Renal cortical epithelial cell (primary cell): ENCODE data around the gene PTPN14. TPM values are rescaled to one million over a fixed set of nuclear protein-coding genes. Genes with fewer than 3 reads are reported as not detected.

Source experiments
- DNase-seq: peaks from one replicate; pipeline ENCODE4 v3.0.0-alpha.2; 2011; ENCODE audit warnings: low read depth
- total RNA-seq: library from RNA; depleted of rRNA; stranded (reverse); fragments of >200 nt; gene quantifications from 2 replicates; pipeline ENCODE4 v1.2.3, GENCODE V29; 2014

PTPN14 gene
- total RNA-seq, 1 donor from 2014 or later: 114 TPM

DNA sequence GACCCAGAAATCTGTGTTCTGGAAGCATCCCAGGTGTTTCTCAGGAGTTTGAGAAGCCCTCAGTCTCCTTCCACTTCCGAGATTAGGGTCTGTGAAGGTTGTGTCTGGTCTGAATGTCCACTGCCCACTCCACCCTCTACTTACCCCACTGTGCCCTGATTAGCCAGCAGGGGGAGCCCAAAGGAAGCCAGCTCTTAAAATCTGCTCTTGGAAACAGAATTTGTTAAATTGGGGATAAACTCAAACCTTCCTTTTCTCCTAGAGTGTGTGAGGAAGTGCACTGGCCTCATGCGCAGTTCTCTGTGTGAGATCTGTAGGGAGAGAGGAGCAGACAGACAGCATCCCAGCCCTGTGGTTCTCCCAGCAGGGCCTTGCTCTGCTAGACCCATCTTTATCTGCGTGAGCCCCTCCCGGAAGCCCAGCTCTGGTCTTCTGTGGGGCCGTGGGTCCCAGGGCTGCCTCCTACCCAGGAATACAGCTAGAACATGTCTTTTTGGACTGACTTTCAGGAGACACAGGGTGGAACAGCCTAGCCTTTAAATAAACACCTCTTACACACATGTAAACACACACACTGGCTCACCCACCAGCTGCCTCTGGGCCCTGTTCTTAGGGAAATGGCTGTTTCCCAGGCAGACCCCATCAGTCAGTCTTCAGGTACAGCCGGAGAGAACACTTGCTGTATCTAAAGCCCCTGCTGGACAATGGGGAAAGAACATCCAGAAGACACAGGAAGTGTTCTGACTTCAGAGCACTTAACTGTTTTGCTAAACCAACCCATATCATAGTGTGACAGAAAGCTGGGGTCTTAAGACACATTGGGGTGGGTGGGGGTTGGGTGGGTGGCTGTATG, 218.2 kb downstream of the PTPN14 start:
- DNase-seq: peak; percentile 48

DNA sequence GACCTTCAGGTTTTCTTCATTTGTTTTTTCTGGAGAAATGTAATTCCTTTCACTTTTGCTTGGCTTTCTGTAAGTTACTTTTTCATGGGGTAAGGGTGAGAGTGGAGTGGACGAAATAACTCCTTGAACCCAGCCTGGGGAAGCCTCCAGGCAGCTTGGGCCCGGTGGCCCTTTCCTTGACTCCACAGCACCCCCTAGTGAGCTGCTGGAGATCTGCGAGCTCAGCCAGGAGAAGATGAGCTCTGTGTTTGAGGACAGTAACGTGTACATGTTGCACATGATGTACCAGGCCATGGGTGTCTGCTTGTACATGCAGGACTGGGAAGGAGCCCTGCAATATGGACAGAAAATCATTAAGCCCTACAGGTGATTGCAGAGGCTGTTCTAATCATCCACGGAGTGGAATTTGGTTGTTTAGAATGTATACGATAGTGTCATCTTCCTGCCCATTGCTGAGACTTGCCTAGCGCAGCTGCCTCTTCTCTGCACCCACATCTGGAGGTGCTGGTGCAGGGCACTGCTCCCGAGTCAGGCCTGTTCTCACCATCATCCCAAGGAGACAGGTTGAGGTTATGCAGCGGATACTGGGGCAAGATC, 219.5 kb downstream of the PTPN14 start:
- peak; percentile 30 for DNase-seq

DNA sequence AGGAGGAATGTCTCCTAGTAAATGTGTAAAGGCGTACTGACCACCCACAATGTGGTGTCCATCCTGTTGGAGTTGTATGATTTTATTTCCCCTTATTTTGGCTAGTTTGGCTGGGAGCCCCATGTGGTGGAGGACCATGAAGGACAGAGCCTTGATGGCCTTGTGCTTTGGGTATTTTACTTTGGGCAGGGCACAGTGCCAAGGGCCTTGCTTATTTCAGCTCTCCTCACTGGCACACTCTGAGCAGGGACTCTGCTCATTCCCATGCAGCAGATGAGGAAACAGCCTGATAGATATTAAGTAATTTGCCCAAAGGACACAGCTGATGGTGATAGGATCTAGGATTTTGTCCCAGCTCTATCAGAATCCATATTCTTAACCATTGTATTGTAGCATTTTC, 220.2 kb downstream of the PTPN14 start:
- no peak for DNase-seq

DNA sequence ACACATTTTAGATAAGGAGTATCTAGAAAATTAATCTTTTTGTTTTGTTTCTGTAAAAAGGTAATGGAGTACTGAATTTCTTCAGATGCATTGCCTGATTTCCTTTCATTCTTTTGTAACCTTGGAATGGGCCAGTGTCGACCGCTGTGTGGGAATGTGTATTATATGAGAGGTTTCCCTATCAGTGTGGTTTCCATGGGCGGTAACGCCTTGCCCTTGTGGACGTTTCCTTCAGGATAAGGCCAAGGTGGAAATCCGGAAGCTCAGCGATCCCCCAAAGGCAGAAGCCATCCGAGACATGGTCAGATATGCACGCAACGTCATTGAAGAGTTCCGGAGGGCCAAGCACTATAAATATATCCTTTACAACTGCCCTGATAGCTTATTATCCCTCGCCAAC, 220.7 kb downstream of the PTPN14 start:
- no peak for DNase-seq

DNA sequence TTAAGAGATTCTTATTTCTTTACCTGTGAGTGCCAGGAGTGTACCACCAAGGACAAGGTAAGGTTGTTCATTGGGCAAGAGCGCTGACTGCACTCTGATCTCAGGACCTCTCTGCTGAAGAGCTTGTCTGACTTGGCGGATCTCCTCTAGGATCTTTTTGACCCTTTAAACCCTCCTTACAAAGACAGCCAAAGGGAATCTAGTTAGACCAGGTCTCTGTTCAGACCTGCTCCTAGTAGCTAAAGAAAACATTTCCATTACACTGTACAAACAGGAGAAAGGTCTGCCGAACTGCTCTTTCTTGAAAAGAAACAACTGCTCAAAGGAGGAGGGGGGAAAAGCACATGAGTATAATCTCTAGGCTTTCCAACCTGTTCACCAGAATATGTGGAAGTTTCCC, 221.2 kb downstream of the PTPN14 start:
- DNase-seq: no peak

DNA sequence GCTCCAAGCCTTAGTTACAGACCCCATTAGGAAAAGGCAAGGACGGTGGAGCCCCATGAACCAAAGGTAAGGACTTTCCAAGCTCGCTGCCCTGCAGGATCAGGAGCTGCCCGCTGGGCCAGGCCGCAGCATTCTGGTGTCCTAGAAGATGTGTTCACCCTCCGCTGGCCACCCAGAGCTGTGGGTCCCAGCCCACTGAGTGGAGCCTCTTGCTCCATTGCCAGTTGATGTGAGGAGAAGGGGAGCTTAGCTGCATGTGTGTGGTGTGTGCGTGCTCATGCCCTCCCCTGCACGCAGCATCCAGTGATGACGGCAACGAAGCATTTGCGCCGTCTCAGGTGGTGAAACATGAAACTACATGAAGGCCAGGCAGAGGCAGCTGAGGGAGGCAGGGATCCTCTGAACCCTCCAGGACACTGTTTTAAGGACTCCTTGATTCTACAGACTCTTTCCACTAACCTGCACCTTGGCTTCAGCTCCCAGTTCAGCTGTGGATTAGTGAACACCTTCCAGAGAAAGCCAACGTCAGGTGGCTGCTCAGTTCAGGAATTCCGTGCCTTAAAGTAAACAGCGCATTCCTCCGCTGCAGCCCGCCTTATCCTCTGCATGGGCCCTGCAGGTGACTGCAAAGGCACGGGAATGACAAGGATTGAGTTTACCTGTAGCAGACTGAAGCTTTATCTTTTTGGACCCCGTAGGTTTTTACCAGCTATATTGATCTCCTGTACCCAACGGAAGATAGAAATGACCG, 221.8 kb downstream of the PTPN14 start:
- DNase-seq: no peak

DNA sequence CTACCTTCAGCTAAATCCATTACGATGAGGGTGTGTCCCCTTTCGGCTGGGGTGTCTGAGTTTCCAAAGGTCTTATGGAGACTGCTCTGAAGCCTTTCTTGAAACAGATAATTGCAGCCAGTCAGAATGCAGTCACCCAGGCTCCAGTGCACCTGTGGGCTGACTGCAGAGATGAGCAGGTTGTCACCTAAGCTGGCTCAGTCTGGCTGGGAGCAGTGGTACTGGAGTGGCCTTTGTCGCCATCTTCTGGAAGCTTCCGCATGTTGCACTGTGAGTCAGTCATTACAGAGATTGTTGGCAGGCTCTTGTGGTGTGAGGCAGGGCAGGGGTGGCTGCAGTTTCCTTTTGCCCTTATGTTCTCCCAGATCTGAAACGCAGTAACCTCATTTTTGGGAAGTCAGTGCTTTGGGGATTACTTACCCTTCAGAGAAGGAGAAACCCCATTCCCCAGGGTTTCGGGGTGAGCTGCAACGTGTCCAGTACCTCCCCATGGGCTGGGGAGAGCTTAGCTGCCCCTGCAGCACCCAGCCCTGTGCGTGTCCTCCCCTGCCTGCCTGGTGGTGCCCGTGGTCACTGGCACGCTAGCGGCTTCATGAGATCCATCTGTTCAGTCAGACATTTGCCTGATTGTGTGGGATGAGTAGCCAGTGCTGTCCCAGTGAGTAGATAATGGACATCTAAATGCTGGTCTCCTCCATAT, 222.5 kb downstream of the PTPN14 start:
- DNase-seq: peak; percentile 71

DNA sequence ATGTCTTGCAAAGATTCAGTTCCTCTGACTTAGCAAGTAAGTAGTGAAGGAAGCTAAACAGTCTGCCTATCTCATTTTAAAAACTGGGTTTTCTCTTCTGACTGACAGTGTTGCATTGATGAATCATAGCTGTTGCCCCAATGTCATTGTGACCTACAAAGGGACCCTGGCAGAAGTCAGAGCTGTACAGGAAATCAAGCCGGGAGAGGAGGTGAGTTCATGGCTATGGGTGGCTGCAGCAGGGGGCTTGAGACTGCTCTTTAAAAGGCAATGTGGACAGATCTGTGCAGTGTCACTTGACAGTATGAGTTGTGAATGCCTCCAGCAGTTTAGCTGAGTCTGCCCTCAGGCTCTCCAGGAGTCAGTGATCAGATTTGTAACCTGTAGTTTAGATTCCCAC, 223.9 kb downstream of the PTPN14 start:
- no peak for DNase-seq

DNA sequence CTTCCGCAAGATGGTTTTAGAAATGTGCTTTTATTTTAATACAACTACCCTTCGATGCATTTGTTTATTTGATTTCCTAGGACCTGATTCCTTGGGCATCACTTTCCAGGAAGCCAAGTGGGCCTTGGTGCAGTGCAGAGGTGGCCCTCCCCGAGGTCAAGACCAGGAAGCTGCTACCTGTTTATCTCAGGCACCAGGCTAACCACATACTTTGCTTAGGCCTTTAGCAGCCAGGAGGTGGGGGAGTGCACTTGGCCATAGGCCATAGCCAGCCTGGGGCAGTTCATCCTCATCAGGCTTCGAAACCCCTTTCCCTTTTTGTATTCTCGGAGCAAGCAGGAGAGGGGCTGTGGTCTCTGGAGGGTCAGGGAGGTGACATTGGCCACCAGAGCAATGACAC, 225.0 kb downstream of the PTPN14 start:
- DNase-seq: no peak

DNA sequence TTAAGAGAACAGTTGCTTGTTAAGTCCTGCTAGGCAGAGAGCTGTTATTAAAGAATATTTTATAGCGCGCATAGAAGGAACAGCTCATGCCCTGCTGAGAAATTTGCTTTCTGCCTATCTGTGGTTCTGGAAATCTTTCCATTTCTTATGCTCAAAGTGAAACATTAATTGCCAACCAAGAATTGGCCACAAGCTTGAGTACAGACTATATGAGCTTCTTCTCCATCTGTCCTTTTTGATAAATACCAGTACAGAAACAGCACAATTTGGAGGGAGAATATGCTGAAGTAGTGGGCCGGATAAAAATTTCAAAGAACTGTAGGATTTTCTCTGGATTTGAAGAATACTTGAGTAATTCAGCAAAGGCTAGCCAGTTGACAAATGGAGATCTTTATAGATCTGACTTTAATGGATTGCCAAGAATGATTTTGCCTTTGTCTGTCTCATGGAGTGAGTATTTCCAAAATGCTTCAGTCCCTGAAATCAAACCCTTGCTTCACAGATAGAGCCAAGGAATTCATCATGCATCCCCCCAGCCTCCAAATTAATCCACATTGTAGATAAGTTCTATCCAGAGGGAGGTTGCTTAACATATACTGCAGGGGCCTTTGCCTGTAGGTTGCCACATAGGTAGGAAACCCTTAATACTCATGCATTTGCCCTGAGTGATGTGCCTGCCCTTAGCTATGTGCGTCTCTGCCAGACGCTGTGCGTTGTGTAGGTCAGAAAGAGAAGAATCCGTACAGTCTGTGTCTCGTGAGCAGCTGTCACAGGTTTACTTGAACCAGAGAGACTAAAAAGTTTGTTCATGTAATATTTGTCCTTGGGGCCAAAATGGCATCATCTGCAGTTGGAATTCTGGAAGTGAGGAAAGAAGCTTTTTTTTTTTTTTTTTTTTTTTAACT, 226.3 kb downstream of the PTPN14 start:
- DNase-seq: no peak

DNA sequence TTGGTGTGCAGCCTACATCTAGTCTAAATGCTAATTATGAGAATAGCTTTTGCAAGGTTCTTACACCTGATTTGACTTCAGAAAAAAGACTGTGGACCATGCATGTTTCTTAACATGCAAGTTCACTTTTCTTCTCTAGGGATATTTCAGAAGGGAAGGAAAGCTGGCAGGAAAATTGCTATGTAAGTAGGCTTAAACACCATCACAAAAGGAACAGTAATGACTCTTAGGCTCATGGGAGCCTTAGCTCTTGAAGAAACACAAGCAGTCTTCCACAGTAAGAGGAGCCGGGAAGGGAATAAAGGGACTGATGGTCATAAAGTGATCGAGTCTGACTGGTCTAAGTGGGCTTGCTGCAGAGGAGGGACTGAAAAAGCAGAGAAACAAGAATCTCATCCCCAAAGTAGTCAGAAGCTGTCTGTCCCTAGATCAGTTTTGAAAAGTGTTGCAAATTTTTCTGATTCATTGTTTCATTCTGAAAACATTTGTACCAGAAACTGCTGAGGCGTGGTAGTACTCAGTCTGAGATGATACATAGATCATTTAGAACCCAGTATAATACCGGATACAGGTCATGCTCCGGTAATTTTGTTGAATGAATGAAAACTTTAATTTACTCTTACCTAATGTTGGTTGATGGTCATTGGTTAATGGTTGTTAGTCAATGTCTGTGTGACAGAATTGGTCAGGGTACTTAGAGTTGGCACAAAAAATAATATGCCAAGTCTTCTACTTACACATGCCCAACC, 229.5 kb downstream of the PTPN14 start:
- DNase-seq: peak; percentile 87

DNA sequence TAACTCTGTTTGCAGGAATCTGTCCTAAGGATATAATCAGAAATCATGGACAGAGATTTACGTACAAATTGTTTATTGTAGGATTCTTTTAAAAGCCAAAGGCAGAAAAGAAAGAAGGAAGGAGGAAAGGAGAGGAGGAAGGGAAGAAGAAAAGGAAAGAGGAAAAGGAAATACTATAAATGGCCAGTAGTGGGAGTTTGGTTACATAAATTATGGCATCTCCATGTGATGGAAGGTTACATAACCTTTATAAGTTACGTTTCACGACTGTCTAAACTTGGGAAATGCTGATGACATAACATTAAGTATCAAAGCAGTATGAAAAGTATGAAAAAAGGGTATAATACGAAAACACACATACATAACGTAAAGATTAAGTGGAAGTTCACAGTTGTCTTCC, 231.5 kb downstream of the PTPN14 start:
- DNase-seq: no peak

DNA sequence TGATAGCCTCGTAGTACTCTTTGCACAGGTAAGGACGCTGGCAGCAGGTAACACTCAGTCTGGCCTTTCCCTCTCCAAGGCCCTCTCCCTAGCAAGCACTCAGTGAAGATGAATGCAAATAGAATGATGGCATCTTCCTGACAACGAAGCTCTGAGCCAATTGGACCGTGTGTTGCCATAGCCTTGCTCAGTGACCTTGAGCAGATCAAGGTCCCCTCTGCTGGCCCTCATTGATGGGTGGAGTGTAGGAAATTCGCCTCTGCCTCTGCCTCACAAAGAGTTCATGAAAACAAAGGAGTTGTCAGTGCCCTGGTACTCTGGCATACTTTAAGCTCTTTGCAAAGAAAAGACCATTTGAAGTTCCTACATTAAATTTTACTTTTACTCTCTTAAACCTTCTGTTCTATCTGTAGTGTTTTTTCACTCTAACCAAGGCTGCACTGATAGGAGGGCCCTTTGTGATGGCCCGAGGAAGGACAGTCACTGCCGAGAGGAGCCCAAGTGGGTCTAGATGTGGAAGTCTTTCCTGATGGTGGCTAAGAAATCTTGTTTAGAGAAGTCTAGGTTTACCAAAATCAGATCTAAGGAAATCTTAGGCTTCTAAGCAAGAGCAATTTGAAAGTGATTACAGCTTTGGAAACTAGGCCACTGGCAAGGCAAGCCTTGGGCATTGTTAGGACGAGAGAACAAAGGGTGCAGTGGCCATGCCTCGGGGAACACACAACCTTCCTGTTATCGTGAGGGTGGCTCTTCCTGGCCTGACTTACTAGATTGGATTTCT, 232.3 kb downstream of the PTPN14 start:
- no peak for DNase-seq

DNA sequence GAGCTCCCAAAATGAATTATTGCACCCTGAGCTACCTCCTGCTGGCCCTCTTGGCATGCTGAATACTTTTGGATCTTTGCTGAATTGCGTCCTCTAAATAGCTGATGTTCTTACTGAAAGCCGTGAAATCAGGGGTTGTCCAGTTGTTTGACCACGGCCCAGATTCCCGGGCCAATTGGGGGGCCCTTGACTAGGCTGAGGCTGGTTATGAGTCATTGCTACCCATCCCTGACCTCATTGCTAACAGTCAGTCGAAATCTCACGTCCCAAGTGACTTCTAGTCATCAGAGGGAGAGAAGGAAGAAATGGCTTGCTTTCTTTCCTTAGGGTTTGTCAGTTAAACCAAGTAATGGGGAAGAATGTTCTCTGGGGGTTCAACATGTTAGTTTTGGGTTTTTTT, 233.0 kb downstream of the PTPN14 start:
- no peak for DNase-seq

DNA sequence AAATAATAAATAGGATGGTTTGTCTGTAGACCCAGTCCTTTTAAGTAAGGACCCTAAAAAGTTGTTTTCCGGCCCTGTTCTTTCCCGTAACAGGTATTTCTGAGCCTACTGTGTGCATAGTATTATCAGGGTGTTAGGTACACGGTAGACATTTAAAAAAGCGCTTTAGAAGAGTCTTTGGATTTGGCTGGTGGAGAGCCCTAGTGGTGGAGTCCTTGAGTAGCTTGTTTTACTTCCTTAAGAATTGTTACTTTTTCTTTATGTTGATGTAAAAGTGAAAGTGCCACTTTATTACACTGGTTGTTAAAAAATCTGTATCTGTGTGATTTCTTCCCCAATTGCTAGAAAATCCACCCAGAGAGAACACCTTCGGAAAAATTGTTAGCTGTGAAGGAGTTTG, 233.7 kb downstream of the PTPN14 start:
- no peak for DNase-seq

DNA sequence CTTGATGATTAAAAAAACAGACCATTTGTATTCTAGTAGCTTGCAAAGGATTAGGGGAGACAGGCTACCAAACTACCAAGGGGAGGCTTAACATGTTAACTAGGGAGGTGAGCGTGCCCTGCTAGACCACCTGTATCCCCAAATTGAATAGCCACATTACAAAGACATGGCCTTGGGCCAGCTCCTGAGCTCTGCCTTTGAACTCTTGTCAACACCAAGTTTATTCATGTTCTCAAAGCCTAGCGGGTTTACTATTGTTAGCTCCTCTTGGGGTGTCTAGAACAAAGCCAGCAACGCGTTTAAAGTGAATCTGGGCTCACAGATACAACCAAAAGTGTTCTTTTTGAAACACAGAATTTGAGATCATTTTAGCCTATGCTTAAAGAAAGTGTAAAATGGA, 234.1 kb downstream of the PTPN14 start:
- DNase-seq: no peak

DNA sequence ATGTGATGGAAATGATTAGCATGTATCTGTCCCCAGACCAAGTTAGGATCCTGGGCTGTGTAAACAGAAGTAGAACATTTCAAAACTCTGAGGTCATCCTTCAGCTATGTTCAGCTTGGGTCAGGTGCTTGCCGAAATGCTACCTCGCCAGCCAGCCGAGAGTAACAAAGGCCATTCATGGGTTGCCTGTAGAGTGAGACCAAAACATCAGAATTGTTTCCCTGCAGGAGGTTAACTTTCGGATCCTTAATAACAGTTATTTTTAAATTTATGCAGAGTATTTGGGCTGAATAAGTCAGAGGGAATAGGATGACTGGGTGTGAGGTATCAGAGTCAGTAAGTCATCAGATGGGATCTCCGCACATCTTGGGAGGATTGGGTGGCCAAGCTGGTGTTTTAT, 234.8 kb downstream of the PTPN14 start:
- peak; percentile 85 for DNase-seq

DNA sequence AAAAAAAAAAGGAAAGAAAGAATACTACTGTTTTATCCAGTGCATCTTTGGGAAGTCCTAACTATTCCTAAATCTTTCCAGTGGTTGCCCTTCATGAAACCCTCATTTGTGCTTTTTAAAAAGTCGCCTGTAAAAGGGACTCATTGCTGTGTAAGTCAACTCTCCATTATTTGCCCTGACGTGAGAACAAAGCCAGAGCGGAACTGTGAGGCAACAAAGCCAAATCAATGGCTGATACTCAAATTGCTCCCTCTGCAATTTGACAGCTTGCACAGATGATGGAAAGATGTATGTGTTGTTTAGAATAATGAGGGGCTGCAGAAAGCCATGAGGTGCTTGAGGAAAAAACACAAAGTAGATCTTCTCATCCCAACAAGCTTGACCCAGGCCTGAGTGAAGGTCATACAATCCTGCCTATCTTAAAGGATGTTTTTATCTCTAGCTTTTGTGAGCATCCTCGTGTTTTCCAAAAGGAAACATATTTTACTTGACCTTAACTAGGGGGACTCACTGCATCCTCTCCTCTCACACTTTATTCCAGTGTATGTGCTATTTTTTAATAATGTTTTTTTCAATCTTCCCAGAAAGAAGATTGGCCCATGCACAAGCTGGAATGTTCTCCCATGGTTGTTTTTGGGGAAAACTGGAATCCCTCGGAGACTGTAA, 237.1 kb downstream of the PTPN14 start:
- DNase-seq: no peak

DNA sequence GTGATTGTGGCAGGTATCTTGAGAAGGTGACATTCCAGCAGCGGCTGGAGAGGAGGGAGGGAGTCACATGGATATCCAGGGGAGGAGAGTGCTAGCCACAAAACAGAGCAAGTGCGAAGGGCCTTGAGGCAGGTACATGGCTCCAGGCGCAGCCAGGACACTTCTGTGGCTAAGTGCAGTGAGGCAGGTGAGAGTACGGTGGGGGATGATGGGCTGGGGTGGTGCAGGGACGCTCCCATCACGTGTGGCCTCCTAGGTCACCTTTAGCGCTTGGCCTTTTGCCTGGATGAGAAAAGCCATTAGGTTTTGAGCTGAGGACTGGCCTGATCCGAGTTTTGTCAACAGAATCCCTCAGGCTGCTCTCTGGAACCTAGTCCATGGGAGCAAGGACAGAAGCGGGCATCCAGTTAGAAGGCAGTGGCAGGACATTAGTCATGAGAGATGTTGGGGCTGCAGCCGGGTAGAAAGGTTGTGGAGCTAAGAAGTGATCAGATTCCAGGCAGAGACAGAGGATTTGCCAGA, 238.8 kb downstream of the PTPN14 start:
- no peak for DNase-seq
